ENCODE results near the gene TMEM220. TPM values are rescaled to one million over a fixed set of nuclear protein-coding genes. Genes with fewer than 3 reads are reported as not detected.

Gene TMEM220
- total RNA-seq, 2 experiments from 2014 or later: 2.9 to 3.2 TPM

GRCh38 chr17:10756619-10757018, 26.8 kb upstream of the TMEM220 start:
- POLR2A ChIA-PET: no interaction called here
- H3K27me3 ChIP-seq (ENCODE audit: control insufficient read depth in 1 of 2, insufficient read depth in 2 of 2, low read length in 2 of 2): no peaks in the 10 kb centered on the region
- no peaks in the 10 kb centered on the region for H3K4me1 ChIP-seq (ENCODE audit: insufficient read depth, low read length)
- H3K27ac ChIP-seq (ENCODE audit: low read depth in 1 of 2, low read length in 2 of 2): no peak overlapping the region
- H3K27me3 Mint-ChIP-seq: no peaks in the 10 kb centered on the region
- no peaks in the 10 kb centered on the region for H3K4me1 Mint-ChIP-seq (ENCODE audit: low read depth)
- H3K36me3 Mint-ChIP-seq (ENCODE audit: low read depth): no peaks in the 10 kb centered on the region
- no peak for ATAC-seq (ENCODE audit: poor library complexity)
- H3K9me3 Mint-ChIP-seq: no peaks in the 10 kb centered on the region
- TF ChIP-seq CTCF (IDR thresholded peaks at IDR 0.05): no peak
- no peaks in the 10 kb centered on the region for H3K36me3 ChIP-seq (ENCODE audit: insufficient read depth, low read length)
- no peak overlapping the region for H3K4me3 Mint-ChIP-seq
- DNase-seq: no peak
- no peaks in the 10 kb centered on the region for H3K9me3 ChIP-seq (ENCODE audit: control insufficient read depth in 1 of 2, insufficient read depth in 1 of 2, low read length in 2 of 2)
- no peak overlapping the region for H3K27ac Mint-ChIP-seq
- CTCF ChIA-PET: no interaction called here
- intact Hi-C loops (cut with DNase I, micrococcal nuclease): no loop called here
- no peak overlapping the region for H3K4me3 ChIP-seq (ENCODE audit: low read length)

GRCh38 chr17:10756185-10756584, 26.4 kb upstream of the TMEM220 start:
- Mint-ChIP-seq H3K36me3 (ENCODE audit: low read depth) (no peaks in the 10 kb centered on the region), H3K4me1 (ENCODE audit: low read depth) (no peaks in the 10 kb centered on the region), H3K27ac (no peak overlapping the region), H3K9me3 (no peaks in the 10 kb centered on the region), H3K27me3 (no peaks in the 10 kb centered on the region), H3K4me3 (no peak overlapping the region)
- H3K27ac ChIP-seq (ENCODE audit: low read depth in 1 of 2, low read length in 2 of 2): no peak overlapping the region
- H3K36me3 ChIP-seq (ENCODE audit: insufficient read depth, low read length): no peaks in the 10 kb centered on the region
- ATAC-seq (ENCODE audit: poor library complexity): no peak
- intact Hi-C loops (cut with DNase I, micrococcal nuclease): no loop called here
- no peak for DNase-seq
- no peak for TF ChIP-seq CTCF (IDR thresholded peaks at IDR 0.05)
- no peaks in the 10 kb centered on the region for H3K9me3 ChIP-seq (ENCODE audit: control insufficient read depth in 1 of 2, insufficient read depth in 1 of 2, low read length in 2 of 2)
- no peaks in the 10 kb centered on the region for H3K4me1 ChIP-seq (ENCODE audit: insufficient read depth, low read length)
- H3K4me3 ChIP-seq (ENCODE audit: low read length): no peak overlapping the region
- POLR2A ChIA-PET: no interaction called here
- no peaks in the 10 kb centered on the region for H3K27me3 ChIP-seq (ENCODE audit: control insufficient read depth in 1 of 2, insufficient read depth in 2 of 2, low read length in 2 of 2)
- CTCF ChIA-PET: no interaction called here

GRCh38 chr17:10755592-10756127, 25.8 kb upstream of the TMEM220 start:
- CTCF ChIA-PET: no interaction called here
- intact Hi-C loops (cut with DNase I, micrococcal nuclease): no loop called here
- ATAC-seq (ENCODE audit: poor library complexity) (no peak), DNase-seq (no peak)
- Histone ChIP-seq H3K36me3 (ENCODE audit: insufficient read depth, low read length) (no peaks in the 10 kb centered on the region), H3K4me3 (ENCODE audit: low read length) (no peak overlapping the region), H3K9me3 (ENCODE audit: control insufficient read depth in 1 of 2, insufficient read depth in 1 of 2, low read length in 2 of 2) (no peaks in the 10 kb centered on the region), H3K4me1 (ENCODE audit: insufficient read depth, low read length) (no peaks in the 10 kb centered on the region), H3K27ac (ENCODE audit: low read depth in 1 of 2, low read length in 2 of 2) (no peak overlapping the region), H3K27me3 (ENCODE audit: control insufficient read depth in 1 of 2, insufficient read depth in 2 of 2, low read length in 2 of 2) (no peaks in the 10 kb centered on the region)
- Mint-ChIP-seq H3K27ac (no peak overlapping the region), H3K9me3 (no peaks in the 10 kb centered on the region), H3K36me3 (ENCODE audit: low read depth) (no peaks in the 10 kb centered on the region), H3K4me1 (ENCODE audit: low read depth) (no peaks in the 10 kb centered on the region), H3K27me3 (no peaks in the 10 kb centered on the region), H3K4me3 (no peak overlapping the region)
- no peak for TF ChIP-seq CTCF (IDR thresholded peaks at IDR 0.05)
- POLR2A ChIA-PET: no interaction called here

All from CD4-positive, alpha-beta T cell (primary cell).